ENCODE results near the gene FEZ2.

- TF ChIP-seq CTCF (IDR thresholded peaks at IDR 0.05) (no peak), EZH2 (IDR thresholded peaks at IDR 0.05) (no peak)
Observed at GRCh38 chr2:36554531-36554930, 43.4 kb downstream of the FEZ2 start.

Measured in neural progenitor cell (in vitro differentiated cells).